Tibial artery (tissue), 4 donors: ENCODE measurements around the gene LDLRAD2.

ENCODE experiments used
- DNase-seq, 2 donors: peaks; one replicate each; pipeline ENCODE4 v3.0.0-alpha.2; 2019
- H3K27ac ChIP-seq, 2 donors: fragments of 200-600 bp; sonication (generic) in 1 of 2; 1 replicate in 1 of 2; 2 replicates in 1 of 2; pipeline ENCODE4 v1.5.1; 2018 to 2019; ENCODE audit warnings: mild to moderate bottlenecking in 1 of 2
- H3K27me3 ChIP-seq, 2 donors: fragments of 200-600 bp; sonication (generic) in 1 of 2; one replicate each; pipeline versions ENCODE4 v1.5.1 to v1.6.0; 2016 to 2019
- H3K36me3 ChIP-seq, 3 donors: fragments of 200-600 bp; sonication (generic) in 2 of 3; one replicate each; pipeline ENCODE4 v1.5.1; 2016 to 2019; ENCODE audit warnings: mild to moderate bottlenecking in 2 of 3
- H3K4me1 ChIP-seq, 4 donors: fragments of 200-600 bp; sonication (generic) in 2 of 4; 1 replicate in 3 of 4; 2 replicates in 1 of 4; pipeline ENCODE4 v1.5.1; 2016 to 2019
- H3K4me3 ChIP-seq, 2 donors: fragments of 200-600 bp; sonication (generic) in 1 of 2; 1 replicate in 1 of 2; 2 replicates in 1 of 2; pipeline ENCODE4 v1.5.1; 2018 to 2019; ENCODE audit warnings: mild to moderate bottlenecking in 2 of 2
- H3K9me3 ChIP-seq, 3 donors: fragments of 200-600 bp; sonication (generic) in 1 of 3; one replicate each; pipeline ENCODE4 v1.5.1; 2016 to 2019
- intact Hi-C: fragments of 100-400 bp; cut with DNase I; formaldehyde crosslinking; loops from one replicate; pipeline ENCODE4 v1.15.0; 2023; ENCODE audit warnings: low total_unique reads
- TF ChIP-seq, protein P1 (sequence below), 2 experiments: fragments of 200-600 bp in 1 of 2; fragments of 450-650 bp in 1 of 2; IDR thresholded peaks; one replicate each; pipeline ENCODE4 v1.5.1; 2017 to 2019; ENCODE audit warnings: antibody characterized with exemption in 2 of 2, mild to moderate bottlenecking in 1 of 2, moderate library complexity in 1 of 2

Gene LDLRAD2

DNA sequence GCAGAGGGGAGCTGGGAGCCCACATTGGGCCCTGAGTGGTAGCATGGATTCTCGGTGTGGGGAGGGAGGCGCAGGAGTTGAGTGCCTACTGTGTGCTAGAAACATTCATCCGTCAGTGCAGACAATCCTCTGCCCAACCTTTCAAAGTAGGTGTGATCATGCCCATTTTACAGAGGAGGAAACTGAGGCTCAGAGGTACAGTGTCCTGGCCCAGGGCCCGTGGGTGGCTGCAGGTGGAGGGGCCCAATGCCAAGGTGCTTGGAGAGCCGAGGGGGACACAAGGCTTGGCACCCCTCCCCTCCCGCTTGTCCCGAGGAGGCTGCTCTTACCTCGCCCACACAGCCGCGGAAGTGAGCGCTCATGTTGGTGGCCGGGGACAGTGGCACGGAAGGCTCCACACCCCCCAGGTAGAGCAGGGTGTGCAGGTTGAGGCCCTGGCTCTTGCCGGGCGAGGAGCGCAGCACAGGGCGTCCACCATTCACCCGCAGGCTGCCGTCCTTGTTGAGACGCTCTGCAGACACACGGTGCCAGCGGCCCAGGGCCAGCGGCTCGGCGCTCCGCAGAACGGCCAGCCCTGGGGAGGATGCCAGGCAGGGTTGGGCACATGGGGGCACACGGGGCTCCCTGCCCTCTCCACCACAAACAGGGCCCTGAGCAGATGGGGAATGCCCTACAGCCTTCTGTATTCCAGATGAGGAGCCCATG lies 16.6 kb downstream of the LDLRAD2 start:
- no peak for DNase-seq
- no peak overlapping the region for H3K4me3 ChIP-seq
- TF ChIP-seq, protein P1, sequence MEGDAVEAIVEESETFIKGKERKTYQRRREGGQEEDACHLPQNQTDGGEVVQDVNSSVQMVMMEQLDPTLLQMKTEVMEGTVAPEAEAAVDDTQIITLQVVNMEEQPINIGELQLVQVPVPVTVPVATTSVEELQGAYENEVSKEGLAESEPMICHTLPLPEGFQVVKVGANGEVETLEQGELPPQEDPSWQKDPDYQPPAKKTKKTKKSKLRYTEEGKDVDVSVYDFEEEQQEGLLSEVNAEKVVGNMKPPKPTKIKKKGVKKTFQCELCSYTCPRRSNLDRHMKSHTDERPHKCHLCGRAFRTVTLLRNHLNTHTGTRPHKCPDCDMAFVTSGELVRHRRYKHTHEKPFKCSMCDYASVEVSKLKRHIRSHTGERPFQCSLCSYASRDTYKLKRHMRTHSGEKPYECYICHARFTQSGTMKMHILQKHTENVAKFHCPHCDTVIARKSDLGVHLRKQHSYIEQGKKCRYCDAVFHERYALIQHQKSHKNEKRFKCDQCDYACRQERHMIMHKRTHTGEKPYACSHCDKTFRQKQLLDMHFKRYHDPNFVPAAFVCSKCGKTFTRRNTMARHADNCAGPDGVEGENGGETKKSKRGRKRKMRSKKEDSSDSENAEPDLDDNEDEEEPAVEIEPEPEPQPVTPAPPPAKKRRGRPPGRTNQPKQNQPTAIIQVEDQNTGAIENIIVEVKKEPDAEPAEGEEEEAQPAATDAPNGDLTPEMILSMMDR (IDR thresholded peaks at IDR 0.05): no peak
- H3K27me3 ChIP-seq: no peaks in the 10 kb centered on the region
- H3K9me3 ChIP-seq: no peaks in the 10 kb centered on the region
- no peak overlapping the region for H3K27ac ChIP-seq
- peaks cover 99 to 100% (median 100%) of the 10 kb centered on the region in 3 donors for H3K36me3 ChIP-seq
- intact Hi-C loops: no loop called here
- H3K4me1 ChIP-seq: no peaks in the 10 kb centered on the region

DNA sequence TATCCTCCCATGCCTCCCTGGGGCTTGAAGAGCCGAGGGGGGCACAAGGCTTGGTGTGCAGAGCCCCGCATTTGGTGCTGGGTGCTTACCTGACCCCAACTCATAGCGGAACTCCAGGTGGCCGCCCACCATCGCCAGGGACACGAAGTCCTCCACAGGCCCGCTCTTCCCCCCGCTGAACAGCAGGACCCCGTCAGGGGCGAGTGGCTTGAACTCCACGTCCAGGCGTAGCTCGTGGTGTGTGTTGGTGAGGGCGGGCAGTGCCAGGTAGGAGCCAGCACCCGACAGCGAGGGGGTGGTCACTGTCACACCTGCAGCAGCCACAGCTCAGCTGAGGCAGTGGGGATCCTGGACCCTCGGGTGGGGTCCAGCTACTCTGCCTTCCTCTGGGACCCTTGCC lies 17.2 kb downstream of the LDLRAD2 start:
- Histone ChIP-seq H3K4me1 (no peaks in the 10 kb centered on the region), H3K4me3 (no peak overlapping the region), H3K36me3 (peaks cover 99 to 100% (median 100%) of the 10 kb centered on the region in 3 donors), H3K9me3 (no peaks in the 10 kb centered on the region), H3K27ac (no peak overlapping the region), H3K27me3 (no peaks in the 10 kb centered on the region)
- intact Hi-C loops: no loop called here
- no peak for DNase-seq
- TF ChIP-seq, protein P1 (IDR thresholded peaks at IDR 0.05): no peak

GRCh38 chr1:21830792-21831453 lies 18.9 kb downstream of the LDLRAD2 start:
- H3K4me1 ChIP-seq: no peaks in the 10 kb centered on the region
- TF ChIP-seq, protein P1 (IDR thresholded peaks at IDR 0.05): no peak
- no peaks in the 10 kb centered on the region for H3K27me3 ChIP-seq
- no peaks in the 10 kb centered on the region for H3K9me3 ChIP-seq
- H3K27ac ChIP-seq: no peak overlapping the region
- H3K36me3 ChIP-seq: peaks cover 100% of the 10 kb centered on the region in 3 donors
- no peak overlapping the region for H3K4me3 ChIP-seq
- intact Hi-C loops: no loop called here
- no peak for DNase-seq

DNA sequence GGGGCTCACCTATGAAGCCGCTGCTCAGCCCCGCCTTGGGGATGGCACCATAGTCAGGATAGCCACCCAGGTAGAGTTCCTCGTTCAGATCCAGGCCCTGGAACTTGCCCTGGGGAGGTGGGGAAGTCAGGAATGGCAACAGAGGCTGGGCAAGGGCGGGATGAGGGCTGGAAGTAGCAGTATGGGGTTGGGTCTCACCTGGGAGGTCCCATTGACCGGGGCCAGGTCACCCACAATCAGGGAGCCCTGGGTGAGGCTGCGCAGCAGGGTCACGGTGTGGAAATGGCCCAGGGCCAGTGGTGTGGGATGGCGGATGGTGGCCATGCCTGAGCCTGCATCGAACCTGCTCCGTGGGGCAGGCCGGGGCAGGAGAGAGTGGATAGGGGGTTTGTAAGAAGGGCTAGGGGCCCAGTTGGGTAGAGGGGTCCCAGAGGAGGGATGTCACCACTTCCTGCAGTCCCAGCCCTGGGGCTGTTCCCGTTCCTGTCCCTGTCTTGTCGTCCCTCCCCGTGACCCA lies 19.4 kb downstream of the LDLRAD2 start:
- H3K27ac ChIP-seq: no peak overlapping the region
- TF ChIP-seq, protein P1 (IDR thresholded peaks at IDR 0.05): no peak
- H3K9me3 ChIP-seq: no peaks in the 10 kb centered on the region
- no peak for DNase-seq
- H3K4me1 ChIP-seq: no peaks in the 10 kb centered on the region
- peaks cover 100% of the 10 kb centered on the region in 3 donors for H3K36me3 ChIP-seq
- H3K27me3 ChIP-seq: no peaks in the 10 kb centered on the region
- H3K4me3 ChIP-seq: no peak overlapping the region
- intact Hi-C loops: no loop called here

DNA sequence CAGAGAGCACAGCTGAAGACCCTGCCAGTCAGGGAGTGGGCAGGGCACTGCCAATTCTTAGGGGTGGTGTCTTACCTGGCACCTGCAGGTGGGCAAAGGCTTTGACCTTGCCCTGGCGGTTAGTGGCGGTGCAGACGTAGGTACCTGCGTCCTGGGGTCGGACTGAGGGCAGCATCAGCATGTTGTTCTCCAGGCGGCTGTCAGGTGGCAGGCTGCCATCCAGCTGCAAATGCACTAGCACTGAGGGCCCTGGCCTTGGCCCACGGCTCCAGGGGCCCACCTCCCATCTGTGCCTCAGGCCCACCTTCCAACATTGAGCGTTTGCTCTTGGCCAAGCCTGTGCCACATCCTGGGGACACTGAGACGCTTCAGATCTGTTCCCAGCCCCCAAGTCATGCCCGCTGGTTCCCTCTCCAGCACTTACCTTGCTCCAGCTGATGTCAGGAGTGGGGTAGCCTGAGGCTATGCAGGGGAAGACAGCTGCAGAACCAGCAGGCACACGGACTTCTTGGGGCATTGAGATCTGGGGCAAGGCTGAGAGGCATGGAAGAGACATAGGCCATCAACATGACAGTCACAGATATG lies 21.4 kb downstream of the LDLRAD2 start:
- intact Hi-C loops: no loop called here
- no peak for DNase-seq
- TF ChIP-seq, protein P1 (IDR thresholded peaks at IDR 0.05): no peak
- Histone ChIP-seq H3K27me3 (no peaks in the 10 kb centered on the region), H3K9me3 (no peaks in the 10 kb centered on the region), H3K4me1 (no peaks in the 10 kb centered on the region), H3K4me3 (no peak overlapping the region), H3K27ac (no peak overlapping the region), H3K36me3 (peaks cover 100% of the 10 kb centered on the region in 3 donors)
